Liver (tissue), 9 donors: Measurements from ENCODE around the gene SOCS2. TPM values are rescaled to one million over a fixed set of nuclear protein-coding genes. Genes with fewer than 3 reads are reported as not detected.

Source experiments
- DNase-seq: peaks from one replicate; pipeline ENCODE4 v3.0.0-alpha.2; 2017; ENCODE audit warnings: low spot score
- H3K27ac ChIP-seq, 2 donors: one replicate each; pipeline ENCODE4 v1.7.0; 2013; ENCODE audit warnings: inconsistent platforms in 2 of 2, low read length in 2 of 2, control low read depth in 1 of 2, low read depth in 1 of 2, mild to moderate bottlenecking in 1 of 2
- H3K27me3 ChIP-seq, 4 donors: one replicate each; pipeline versions ENCODE4 v1.6.1 to v1.7.0; 2013; ENCODE audit warnings: low read length in 3 of 4, inconsistent platforms in 1 of 4, mild to moderate bottlenecking in 1 of 4, moderate library complexity in 1 of 4; ENCODE audit not compliant: control insufficient read depth in 4 of 4, insufficient read depth in 4 of 4
- H3K36me3 ChIP-seq, 4 donors: one replicate each; pipeline versions ENCODE4 v1.6.1 to v1.7.0; 2013; ENCODE audit warnings: low read length in 3 of 4, mild to moderate bottlenecking in 3 of 4, low read depth in 1 of 4, moderate library complexity in 1 of 4; ENCODE audit not compliant: control insufficient read depth in 4 of 4, insufficient read depth in 3 of 4
- H3K4me1 ChIP-seq, 4 donors: one replicate each; pipeline versions ENCODE4 v1.6.1 to v1.7.0; 2013; ENCODE audit warnings: low read length in 3 of 4, mild to moderate bottlenecking in 3 of 4, moderate library complexity in 1 of 4; ENCODE audit not compliant: control insufficient read depth in 4 of 4, insufficient read depth in 4 of 4
- H3K4me3 ChIP-seq, 3 donors: one replicate each; pipeline versions ENCODE4 v1.6.1 to v1.7.0; 2013; ENCODE audit warnings: low read length in 3 of 3, control low read depth in 1 of 3, low read depth in 1 of 3, mild to moderate bottlenecking in 1 of 3
- H3K9ac ChIP-seq, 2 donors: one replicate each; pipeline ENCODE4 v1.7.0; 2013; ENCODE audit warnings: low read length in 2 of 2, mild to moderate bottlenecking in 2 of 2, moderate library complexity in 2 of 2, control low read depth in 1 of 2, low read depth in 1 of 2
- H3K9me3 ChIP-seq, 4 donors: one replicate each; pipeline versions ENCODE4 v1.6.1 to v1.7.0; 2013; ENCODE audit warnings: low read length in 3 of 4; ENCODE audit not compliant: control insufficient read depth in 4 of 4
- ATF3 ChIP-seq: IDR thresholded peaks from 2 replicates; pipeline ENCODE4 v1.6.1; 2016; ENCODE audit warnings: antibody characterized with exemption
- CTCF ChIP-seq: fragments of 150-350 bp; IDR thresholded peaks from 2 replicates; pipeline ENCODE4 v1.5.1; 2017; ENCODE audit warnings: improper control_type of control experiment, low read depth, low read length; ENCODE audit not compliant: missing input control
- EGR1 ChIP-seq, 2 donors: IDR thresholded peaks; 2 replicates each; pipeline ENCODE4 v1.6.1; 2016 to 2018; ENCODE audit warnings: antibody characterized with exemption in 2 of 2, low read depth in 2 of 2
- FOXA1 ChIP-seq: IDR thresholded peaks from 2 replicates; pipeline ENCODE4 v1.6.1; 2016; ENCODE audit warnings: antibody characterized with exemption
- FOXA2 ChIP-seq: IDR thresholded peaks from 2 replicates; pipeline ENCODE4 v1.6.1; 2016; ENCODE audit warnings: antibody characterized with exemption
- GABPA ChIP-seq, 2 donors: IDR thresholded peaks in 1 of 2; conservative IDR thresholded peaks in 1 of 2; 2 replicates each; pipeline ENCODE4 v1.6.1; 2016; ENCODE audit warnings: antibody characterized with exemption in 2 of 2, mild to moderate bottlenecking in 1 of 2, moderate library complexity in 1 of 2
- HNF4A ChIP-seq, 2 donors: conservative IDR thresholded peaks; 2 replicates each; pipeline ENCODE4 v1.6.1; 2016; ENCODE audit warnings: antibody characterized with exemption in 2 of 2, mild to moderate bottlenecking in 2 of 2
- HNF4G ChIP-seq: IDR thresholded peaks from 2 replicates; pipeline ENCODE4 v1.6.1; 2016; ENCODE audit warnings: antibody characterized with exemption
- JUND ChIP-seq, 2 donors: IDR thresholded peaks; 2 replicates each; pipeline ENCODE4 v1.6.1; 2016; ENCODE audit warnings: antibody characterized with exemption in 2 of 2
- MAX ChIP-seq: IDR thresholded peaks from 2 replicates; pipeline ENCODE4 v1.6.1; 2016; ENCODE audit warnings: antibody characterized with exemption
- NR2F2 ChIP-seq: IDR thresholded peaks from 2 replicates; pipeline ENCODE4 v1.6.1; 2016; ENCODE audit warnings: antibody characterized with exemption
- RAD21 ChIP-seq, 2 donors: IDR thresholded peaks; 2 replicates each; pipeline ENCODE4 v1.6.1; 2016; ENCODE audit warnings: antibody characterized with exemption in 2 of 2, mild to moderate bottlenecking in 2 of 2
- REST ChIP-seq: IDR thresholded peaks from 2 replicates; pipeline ENCODE4 v1.6.1; 2016; ENCODE audit warnings: antibody characterized with exemption, mild to moderate bottlenecking
- RXRA ChIP-seq, 2 donors: IDR thresholded peaks; 2 replicates each; pipeline ENCODE4 v1.6.1; 2017 to 2018; ENCODE audit warnings: antibody characterized with exemption in 2 of 2, mild to moderate bottlenecking in 1 of 2
- SP1 ChIP-seq: IDR thresholded peaks from 2 replicates; pipeline ENCODE4 v1.6.1; 2018; ENCODE audit warnings: antibody characterized with exemption, mild to moderate bottlenecking
- TAF1 ChIP-seq: conservative IDR thresholded peaks from 2 replicates; pipeline ENCODE4 v1.6.1; 2016; ENCODE audit warnings: antibody characterized with exemption, mild to moderate bottlenecking
- YY1 ChIP-seq: IDR thresholded peaks from 2 replicates; pipeline ENCODE4 v1.6.1; 2016; ENCODE audit warnings: antibody characterized with exemption, mild to moderate bottlenecking
- ZBTB33 ChIP-seq: IDR thresholded peaks from 2 replicates; pipeline ENCODE4 v1.6.1; 2016; ENCODE audit warnings: antibody characterized with exemption
- WGBS: extraction: QIAGEN DNeasy Blood & Tissue Kit; methylation state at CpG from one replicate; pipeline ENCODE4 v1.1.7; 2013; 5-methylcytosine and 5-hydroxymethylcytosine counted together
- polyA plus RNA-seq, 2 donors: library from polyadenylated mRNA; stranded (reverse) in 1 of 2; unstranded in 1 of 2; fragments of 200-250 nt in 1 of 2; fragments of >200 nt in 1 of 2; fragmentation: Nextera tagmentation in 1 of 2; extraction: Ambion mirVana in 1 of 2; gene quantifications; one replicate each; pipeline versions ENCODE4 v1.2.1 to v1.2.3, GENCODE V29; 2013 to 2015
- total RNA-seq, 2 donors: library from RNA; depleted of rRNA; stranded (reverse); fragments of >200 nt; gene quantifications; one replicate each; pipeline ENCODE4 v1.2.3, GENCODE V29; 2014
- donor health status: healthy.
- donor health status: healthy.
- donor health status: healthy.
- donor health status: healthy.
- donor health status: healthy.

Gene SOCS2
- total and polyA plus RNA-seq, 4 donors: 7.0 to 66.3 (median 34.4) TPM

- 92% methylated on average over 8 of the region's 8 CpGs for WGBS
- Histone ChIP-seq H3K4me3 (no peak overlapping the region), H3K4me1 (no peaks in the 10 kb centered on the region), H3K36me3 (no peaks in the 10 kb centered on the region), H3K27me3 (no peaks in the 10 kb centered on the region), H3K9me3 (no peaks in the 10 kb centered on the region), H3K9ac (no peak overlapping the region), H3K27ac (no peak overlapping the region)
- no peak for DNase-seq
- no peak for TF ChIP-seq REST
- no peak for TF ChIP-seq ZBTB33
- TF ChIP-seq HNF4G: no peak
- no peak for TF ChIP-seq RXRA (IDR thresholded peaks at IDR 0.05)
- TF ChIP-seq GABPA (IDR thresholded peaks at IDR 0.05 in 1 of 2, conservative IDR thresholded peaks at IDR 0.05 in 1 of 2): no peak
- TF ChIP-seq RAD21 (IDR thresholded peaks at IDR 0.05): no peak
These were observed 46.5 kb downstream of the SOCS2 start for GRCh38 chr12:93618891-93619410.

GRCh38 chr12:93621986-93622385 is 49.5 kb downstream of the SOCS2 start:
- no peak for DNase-seq
- no peak for TF ChIP-seq FOXA1
- TF ChIP-seq NR2F2: no peak
- TF ChIP-seq RAD21 (IDR thresholded peaks at IDR 0.05): no peak
- no peak for TF ChIP-seq JUND (IDR thresholded peaks at IDR 0.05)
- TF ChIP-seq HNF4G: no peak
- no peak for TF ChIP-seq EGR1 (IDR thresholded peaks at IDR 0.05; ENCODE audit: low read depth in 2 of 2)
- no peak for TF ChIP-seq ATF3
- TF ChIP-seq HNF4A (conservative IDR thresholded peaks at IDR 0.05): no peak
- no peak for TF ChIP-seq SP1
- TF ChIP-seq GABPA (IDR thresholded peaks at IDR 0.05 in 1 of 2, conservative IDR thresholded peaks at IDR 0.05 in 1 of 2): no peak
- Histone ChIP-seq H3K36me3 (no peaks in the 10 kb centered on the region), H3K4me1 (no peaks in the 10 kb centered on the region), H3K9ac (no peak overlapping the region), H3K4me3 (no peak overlapping the region), H3K9me3 (no peaks in the 10 kb centered on the region), H3K27me3 (no peaks in the 10 kb centered on the region), H3K27ac (no peak overlapping the region)
- WGBS: 97% methylated on average over 2 of the region's 2 CpGs

- no peak for DNase-seq
- no peaks in the 10 kb centered on the region for H3K27me3 ChIP-seq
- no peak overlapping the region for H3K4me3 ChIP-seq
- WGBS: 87% methylated on average over 2 of the region's 2 CpGs
- H3K27ac ChIP-seq: no peak overlapping the region
- H3K9me3 ChIP-seq: no peaks in the 10 kb centered on the region
- H3K36me3 ChIP-seq: no peaks in the 10 kb centered on the region
- no peaks in the 10 kb centered on the region for H3K4me1 ChIP-seq
- H3K9ac ChIP-seq: no peak overlapping the region
- no peak for TF ChIP-seq FOXA2
- TF ChIP-seq NR2F2: no peak
- TF ChIP-seq FOXA1: no peak
- no peak for TF ChIP-seq GABPA (IDR thresholded peaks at IDR 0.05 in 1 of 2, conservative IDR thresholded peaks at IDR 0.05 in 1 of 2)
- TF ChIP-seq TAF1: no peak
- TF ChIP-seq HNF4G: no peak
- TF ChIP-seq YY1: no peak
- TF ChIP-seq EGR1 (IDR thresholded peaks at IDR 0.05; ENCODE audit: low read depth in 2 of 2): no peak
- TF ChIP-seq MAX: no peak
- no peak for TF ChIP-seq SP1
- no peak for TF ChIP-seq ATF3
- TF ChIP-seq CTCF: no peak
- no peak for TF ChIP-seq JUND (IDR thresholded peaks at IDR 0.05)
- TF ChIP-seq RXRA (IDR thresholded peaks at IDR 0.05): no peak
These were observed 50.0 kb downstream of the SOCS2 start for GRCh38 chr12:93622485-93622884.
